Upper lobe of right lung (tissue), 1 donor: ENCODE results near the gene CEP83. TPM values are rescaled to one million over a fixed set of nuclear protein-coding genes. Genes with fewer than 3 reads are reported as not detected.

Experiments
- ATAC-seq: fragments of 200-7000 bp; cut with Tn5 transposase; one replicate; pipeline ENCODE4 v1.9.1; 2020; ENCODE audit warnings: mild to moderate bottlenecking, moderate library complexity
- DNase-seq: peaks from one replicate; pipeline ENCODE4 v3.0.0-alpha.2; 2020
- H3K27ac ChIP-seq: fragments of 200-600 bp; one replicate; pipeline ENCODE4 v1.8.0; 2022
- H3K27me3 ChIP-seq: fragments of 200-600 bp; one replicate; pipeline ENCODE4 v1.8.0; 2022; ENCODE audit warnings: mild to moderate bottlenecking
- H3K36me3 ChIP-seq: fragments of 200-600 bp; one replicate; pipeline ENCODE4 v1.8.0; 2022
- H3K4me1 ChIP-seq: fragments of 200-600 bp; one replicate; pipeline ENCODE4 v1.8.0; 2022
- H3K4me3 ChIP-seq: fragments of 200-600 bp; one replicate; pipeline ENCODE4 v1.8.0; 2022; ENCODE audit warnings: mild to moderate bottlenecking
- H3K9me3 ChIP-seq: fragments of 200-600 bp; one replicate; pipeline ENCODE4 v1.8.0; 2022
- CTCF ChIP-seq: fragments of 200-600 bp; IDR thresholded peaks from one replicate; pipeline ENCODE4 v1.8.0; 2022; ENCODE audit warnings: antibody characterized with exemption
- intact Hi-C: fragments of 100-400 bp; cut with DNase I; formaldehyde crosslinking; loops from one replicate; pipeline ENCODE4 v1.11.0; 2022
- total RNA-seq: library from RNA; stranded (reverse); fragmentation: NEBNext Ultra II Directional; extraction: Animal tissue kit (Norgen Biotek cat#: 25700); gene quantifications from one replicate; pipeline ENCODE4 v1.2.1, GENCODE V29; 2021
- donor health status: DM: no; HTN: yes; CAD: no; lungs with severe emphysema.

Gene CEP83
- total RNA-seq, 1 donor from 2014 or later, result 11.0 TPM

GRCh38 chr12:94286583-94287244, 173.0 kb downstream of the CEP83 start:
- intact Hi-C loops, result no loop called here
- Histone ChIP-seq H3K27me3 (no peaks in the 10 kb centered on the region), H3K4me3 (no peak overlapping the region), H3K27ac (no peak overlapping the region), H3K4me1 (peaks cover 30% of the 10 kb centered on the region), H3K36me3 (no peaks in the 10 kb centered on the region), H3K9me3 (no peaks in the 10 kb centered on the region)
- DNase-seq (no peak), ATAC-seq (no peak)
- TF ChIP-seq CTCF, result no peak

GRCh38 chr12:94285943-94286582, 173.6 kb downstream of the CEP83 start:
- Histone ChIP-seq H3K4me1 (peaks cover 30% of the 10 kb centered on the region), H3K4me3 (no peak overlapping the region), H3K9me3 (no peaks in the 10 kb centered on the region), H3K27ac (no peak overlapping the region), H3K27me3 (no peaks in the 10 kb centered on the region), H3K36me3 (no peaks in the 10 kb centered on the region)
- no peak for TF ChIP-seq CTCF
- DNase-seq, result no peak
- ATAC-seq, result no peak
- intact Hi-C loops, result no loop called here

- Histone ChIP-seq H3K27ac (no peak overlapping the region), H3K9me3 (no peaks in the 10 kb centered on the region), H3K4me3 (no peak overlapping the region), H3K36me3 (no peaks in the 10 kb centered on the region), H3K4me1 (peaks cover 17% of the 10 kb centered on the region), H3K27me3 (no peaks in the 10 kb centered on the region)
- intact Hi-C loops, result no loop called here
- TF ChIP-seq CTCF, result no peak
- ATAC-seq (no peak), DNase-seq (no peak)
Measured at GRCh38 chr12:94284859-94285258, 174.8 kb downstream of the CEP83 start.

GRCh38 chr12:94284046-94284445, 175.6 kb downstream of the CEP83 start:
- Histone ChIP-seq H3K27ac (no peak overlapping the region), H3K9me3 (no peaks in the 10 kb centered on the region), H3K27me3 (no peaks in the 10 kb centered on the region), H3K36me3 (no peaks in the 10 kb centered on the region), H3K4me1 (peaks cover 13% of the 10 kb centered on the region), H3K4me3 (no peak overlapping the region)
- ATAC-seq (no peak), DNase-seq (no peak)
- TF ChIP-seq CTCF, result no peak
- intact Hi-C loops, result no loop called here

- ATAC-seq (peak; percentile 82), DNase-seq (peak; percentile 80)
- Histone ChIP-seq H3K9me3 (no peaks in the 10 kb centered on the region), H3K4me3 (no peak overlapping the region), H3K36me3 (no peaks in the 10 kb centered on the region), H3K27ac (no peak overlapping the region), H3K4me1 (peaks cover 13% of the 10 kb centered on the region), H3K27me3 (no peaks in the 10 kb centered on the region)
- intact Hi-C loops, result no loop called here
- TF ChIP-seq CTCF, result no peak
Measured at GRCh38 chr12:94282675-94283074, 177.0 kb downstream of the CEP83 start.
